Activated T-helper 1 cell treated with anti-CD3 and anti-CD28 coated beads, Interleukin-12 subunit alpha, Interleukin-12 subunit beta, Interleukin-2, Interleukin-4 antibody, amounts not matched to agents 30 ng/mL and 10 ng/mL and 1 ng/mL, durations not matched to agents 14 hours and 24 hours and 36 hours (primary cell): ENCODE measurements around the gene RSU1. TPM values are rescaled to one million over a fixed set of nuclear protein-coding genes. Genes with fewer than 3 reads are reported as not detected.
A peak's percentile ranks its signal among the peaks of the same experiment; 100 is the strongest.

Experiments used
- DNase-seq: peaks from one replicate; pipeline ENCODE4 v3.0.0; 2021; ENCODE audit warnings: low spot score
- H3K27ac Mint-ChIP-seq: one replicate; pipeline ENCODE4 v1.8.0; 2021; ENCODE audit warnings: mild to moderate bottlenecking, mixed read lengths
- H3K27me3 Mint-ChIP-seq: one replicate; pipeline ENCODE4 v1.8.0; 2022; ENCODE audit warnings: mild to moderate bottlenecking, moderate library complexity, mixed read lengths; ENCODE audit not compliant: insufficient read depth
- H3K36me3 Mint-ChIP-seq: one replicate; pipeline ENCODE4 v1.8.0; 2021; ENCODE audit warnings: low read depth, mixed read lengths
- H3K4me1 Mint-ChIP-seq: one replicate; pipeline ENCODE4 v1.8.0; 2021; ENCODE audit warnings: low read depth, mixed read lengths
- H3K4me3 Mint-ChIP-seq: one replicate; pipeline ENCODE4 v1.8.0; 2021; ENCODE audit warnings: mild to moderate bottlenecking, moderate library complexity, mixed read lengths
- H3K9me3 Mint-ChIP-seq: one replicate; pipeline ENCODE4 v1.8.0; 2021; ENCODE audit warnings: mixed read lengths
- intact Hi-C: fragments of 100-400 bp; cut with micrococcal nuclease; formaldehyde crosslinking; loops from one replicate; pipeline ENCODE4 v1.15.1; 2024
- total RNA-seq: library from RNA; stranded (reverse); gene quantifications from 2 replicates; pipeline ENCODE4 v1.2.3, GENCODE V29; 2022

Gene RSU1
- 46.9 and 47.5 TPM in 2 replicates for total RNA-seq

DNA sequence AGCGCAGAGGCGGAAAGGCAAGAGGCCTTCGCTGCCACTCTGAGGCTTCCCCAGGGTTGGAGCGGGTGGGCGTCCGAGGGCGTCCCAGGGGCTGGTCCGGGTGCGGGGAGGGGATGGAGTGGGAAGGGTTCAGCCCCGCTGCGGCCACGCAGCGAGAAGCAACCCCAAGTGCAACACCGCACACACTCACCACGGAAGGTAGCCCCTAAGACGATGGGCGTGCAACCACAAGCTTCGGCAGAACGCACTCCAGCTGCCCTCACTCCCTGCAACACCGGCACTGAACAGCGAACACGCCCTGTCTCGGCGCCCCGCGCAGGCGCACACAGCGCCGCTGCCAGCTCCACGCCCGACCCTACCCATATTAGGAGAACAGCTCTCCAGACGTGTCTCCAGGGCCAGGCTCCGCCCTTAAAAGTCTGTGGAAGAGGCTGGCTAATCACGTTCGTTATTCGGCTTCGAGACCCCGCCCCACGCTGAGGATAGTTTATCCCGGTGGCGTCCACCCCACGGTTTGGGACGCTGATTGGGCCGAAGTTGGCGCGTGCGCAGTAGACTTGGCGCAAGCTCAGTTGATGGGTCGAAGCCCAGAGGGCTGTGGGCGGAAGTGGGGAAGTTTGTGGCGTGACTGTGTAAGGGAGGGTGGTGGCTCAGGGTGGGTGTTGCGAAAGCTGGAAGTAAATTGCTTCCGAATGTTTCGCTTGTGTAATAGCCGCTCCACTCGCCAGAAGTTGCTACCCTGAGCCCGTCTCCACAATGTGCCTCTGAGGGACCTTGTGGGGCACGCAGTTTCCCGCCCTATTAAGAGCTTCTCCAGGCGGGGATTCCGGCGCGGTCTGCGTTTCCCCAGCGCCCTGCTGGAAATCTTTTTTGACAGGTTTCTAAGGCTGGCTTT, at the start of gene RSU1:
Gene RSU1, minus strand, starts transcription at position 300 of the 895 bp plus-strand sequence. CDS start 343 bp downstream, outside the sequence.
- Mint-ChIP-seq H3K27me3 (peaks cover 10% of the 10 kb centered on the region), H3K4me1 (peaks cover 42% of the 10 kb centered on the region), H3K4me3 (peak within 1 kb of the TSS; percentile 93), H3K27ac (peak within 1 kb of the TSS; percentile 91), H3K9me3 (peaks cover 14% of the 10 kb centered on the region), H3K36me3 (peaks cover 13% of the 10 kb centered on the region)
- intact Hi-C loops, result loop anchor here (1.0 to 2.0 kb wide), 13 partner anchors 30 to 1842 kb away; partner anchors contain the start of genes ARL5B, MINDY3, NMT2 and STAM
- peak; percentile 100 for DNase-seq

DNA sequence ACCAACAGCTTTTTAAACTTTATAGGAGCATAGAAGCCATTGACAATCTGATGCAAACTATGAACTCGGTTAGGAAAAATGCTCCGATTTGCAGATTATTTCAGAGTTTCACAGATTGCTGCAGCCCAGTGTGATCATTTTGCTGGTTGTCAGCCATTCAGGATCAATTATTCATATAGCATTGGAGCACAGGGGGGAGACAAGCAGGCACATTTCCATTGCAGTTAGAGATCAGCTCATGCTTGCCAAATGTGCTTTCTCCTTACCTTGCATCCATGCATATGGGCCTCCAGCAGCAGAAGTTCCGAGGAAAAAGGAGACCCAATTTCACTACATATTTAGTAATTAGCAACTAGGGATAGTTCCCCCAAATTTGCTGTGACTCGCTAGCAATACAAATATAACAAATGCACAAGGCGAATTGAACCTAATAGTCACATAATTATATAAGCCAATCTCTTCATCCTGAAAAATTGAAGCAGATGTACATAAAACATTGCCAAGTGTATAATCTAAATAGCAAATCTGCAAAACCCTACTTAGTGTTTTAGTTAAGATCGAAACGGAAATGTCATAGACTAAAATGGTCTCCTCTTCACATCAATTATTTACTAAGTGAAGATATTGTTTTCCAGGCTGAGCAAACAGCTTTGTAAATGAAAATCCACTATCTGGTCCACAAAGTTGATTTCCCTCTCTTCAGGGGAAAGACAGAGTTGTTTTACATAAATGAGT, 49.5 kb upstream of the RSU1 start:
- H3K4me1 Mint-ChIP-seq, result no peaks in the 10 kb centered on the region
- intact Hi-C loops, result no loop called here
- no peak overlapping the region for H3K4me3 Mint-ChIP-seq
- H3K36me3 Mint-ChIP-seq, result no peaks in the 10 kb centered on the region
- no peaks in the 10 kb centered on the region for H3K9me3 Mint-ChIP-seq
- H3K27me3 Mint-ChIP-seq, result peaks cover 20% of the 10 kb centered on the region
- no peak for DNase-seq
- H3K27ac Mint-ChIP-seq, result no peak overlapping the region

DNA sequence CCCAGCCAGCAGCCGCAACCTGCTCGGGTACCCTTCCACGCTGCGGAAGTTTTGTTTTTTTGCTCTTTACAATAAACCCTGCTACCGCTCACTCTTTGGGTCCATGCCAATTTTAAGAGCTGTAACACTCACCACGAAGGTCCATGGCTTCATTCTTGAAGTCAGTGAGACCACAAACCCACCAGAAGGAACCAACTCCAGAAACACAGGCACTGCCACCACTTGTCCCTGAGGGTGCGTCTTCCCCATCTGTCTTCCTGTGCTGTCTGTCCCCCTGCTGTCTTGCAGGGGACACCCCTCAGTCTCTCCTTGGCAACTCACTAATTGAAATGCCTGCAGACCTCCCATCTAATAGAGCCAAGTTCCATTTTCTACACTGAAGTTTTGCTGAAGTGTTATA, 48.5 kb upstream of the RSU1 start:
- Mint-ChIP-seq H3K4me1 (no peaks in the 10 kb centered on the region), H3K9me3 (no peaks in the 10 kb centered on the region), H3K36me3 (no peaks in the 10 kb centered on the region), H3K27me3 (peaks cover 20% of the 10 kb centered on the region), H3K4me3 (no peak overlapping the region), H3K27ac (no peak overlapping the region)
- DNase-seq, result no peak
- intact Hi-C loops, result no loop called here

DNA sequence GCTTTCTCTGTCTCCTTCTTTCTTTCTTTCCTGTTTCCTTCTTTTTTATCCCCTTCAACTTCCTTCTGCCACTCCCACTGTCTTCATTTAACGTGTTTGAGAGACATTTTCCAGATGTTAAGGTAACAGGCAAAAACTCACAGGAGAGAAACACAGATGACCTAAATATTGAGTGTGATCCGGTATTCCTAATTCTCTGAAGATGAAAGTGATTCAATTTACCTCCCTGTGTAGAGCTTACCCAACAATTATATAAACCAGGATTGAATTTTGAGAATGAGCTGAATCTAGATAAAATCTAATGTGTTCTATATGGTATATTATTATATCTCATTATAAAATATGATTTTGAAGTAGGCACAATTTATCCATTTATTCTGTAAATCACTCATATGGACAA, 46.5 kb upstream of the RSU1 start:
- intact Hi-C loops, result no loop called here
- no peaks in the 10 kb centered on the region for H3K4me1 Mint-ChIP-seq
- H3K27me3 Mint-ChIP-seq, result peaks cover 14% of the 10 kb centered on the region
- no peak for DNase-seq
- H3K4me3 Mint-ChIP-seq, result no peak overlapping the region
- no peaks in the 10 kb centered on the region for H3K36me3 Mint-ChIP-seq
- no peaks in the 10 kb centered on the region for H3K9me3 Mint-ChIP-seq
- no peak overlapping the region for H3K27ac Mint-ChIP-seq

DNA sequence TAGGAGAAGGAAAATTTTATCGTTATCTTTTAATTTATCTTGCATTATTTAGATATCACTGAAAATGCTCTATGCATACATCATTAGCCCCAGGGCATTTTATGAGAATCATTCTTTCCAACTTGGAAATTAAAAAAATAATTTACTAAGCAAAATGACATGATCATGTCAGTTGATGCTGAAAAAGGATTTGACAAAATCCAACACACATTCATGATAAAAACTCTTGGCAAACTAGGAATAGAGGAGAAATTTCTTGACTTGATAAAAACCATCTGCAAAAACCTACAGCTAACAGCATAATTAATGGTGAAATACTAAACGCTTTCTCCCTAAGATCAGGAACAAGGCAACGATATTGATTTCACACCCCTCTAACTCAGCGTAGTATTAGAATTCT, 40.2 kb upstream of the RSU1 start:
- no peaks in the 10 kb centered on the region for H3K36me3 Mint-ChIP-seq
- no peak overlapping the region for H3K4me3 Mint-ChIP-seq
- H3K27ac Mint-ChIP-seq, result no peak overlapping the region
- no peaks in the 10 kb centered on the region for H3K4me1 Mint-ChIP-seq
- DNase-seq, result no peak
- no peaks in the 10 kb centered on the region for H3K9me3 Mint-ChIP-seq
- no peaks in the 10 kb centered on the region for H3K27me3 Mint-ChIP-seq
- intact Hi-C loops, result no loop called here

DNA sequence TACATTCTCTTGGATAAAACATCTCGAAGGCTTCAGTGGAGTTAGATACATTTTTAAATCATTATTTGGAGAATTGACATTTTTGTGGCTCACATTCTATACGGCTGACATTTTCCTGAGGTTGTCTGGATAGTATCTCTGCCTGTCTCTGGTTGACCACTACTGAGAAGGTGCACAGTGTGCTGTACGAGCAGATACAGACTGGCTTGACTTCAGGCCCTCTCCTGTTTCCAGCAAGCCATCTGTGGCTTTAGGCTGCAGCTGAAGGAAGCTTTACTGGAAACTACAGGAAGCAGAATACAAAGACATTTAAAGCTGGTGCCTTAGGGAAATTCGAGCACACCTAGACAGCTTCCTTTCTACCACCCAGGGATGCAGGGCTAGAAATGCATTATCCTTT, 39.3 kb upstream of the RSU1 start:
- Mint-ChIP-seq H3K9me3 (no peaks in the 10 kb centered on the region), H3K27me3 (no peaks in the 10 kb centered on the region), H3K4me1 (no peaks in the 10 kb centered on the region), H3K4me3 (no peak overlapping the region), H3K27ac (no peak overlapping the region), H3K36me3 (no peaks in the 10 kb centered on the region)
- no peak for DNase-seq
- intact Hi-C loops, result no loop called here

DNA sequence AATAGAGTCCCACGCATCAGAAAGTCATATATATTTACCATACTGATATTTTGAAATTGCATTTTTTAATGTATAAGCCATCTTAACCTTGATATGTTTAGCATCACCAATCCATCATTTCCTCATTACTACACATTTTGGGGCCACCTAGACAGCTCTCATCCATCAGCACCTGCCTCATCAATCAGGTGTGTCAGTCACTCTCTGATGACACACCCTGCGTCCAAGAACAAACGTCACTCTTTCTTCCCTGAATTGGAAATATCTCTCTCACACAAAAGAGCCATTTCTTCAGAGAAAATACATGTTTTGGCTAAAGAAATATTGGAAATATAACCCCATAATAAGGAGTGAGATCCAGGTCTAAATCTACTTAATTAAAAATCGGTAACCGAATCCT, 38.9 kb upstream of the RSU1 start:
- Mint-ChIP-seq H3K9me3 (no peaks in the 10 kb centered on the region), H3K4me1 (no peaks in the 10 kb centered on the region), H3K27ac (no peak overlapping the region), H3K4me3 (no peak overlapping the region), H3K27me3 (no peaks in the 10 kb centered on the region), H3K36me3 (no peaks in the 10 kb centered on the region)
- no peak for DNase-seq
- intact Hi-C loops, result no loop called here

DNA sequence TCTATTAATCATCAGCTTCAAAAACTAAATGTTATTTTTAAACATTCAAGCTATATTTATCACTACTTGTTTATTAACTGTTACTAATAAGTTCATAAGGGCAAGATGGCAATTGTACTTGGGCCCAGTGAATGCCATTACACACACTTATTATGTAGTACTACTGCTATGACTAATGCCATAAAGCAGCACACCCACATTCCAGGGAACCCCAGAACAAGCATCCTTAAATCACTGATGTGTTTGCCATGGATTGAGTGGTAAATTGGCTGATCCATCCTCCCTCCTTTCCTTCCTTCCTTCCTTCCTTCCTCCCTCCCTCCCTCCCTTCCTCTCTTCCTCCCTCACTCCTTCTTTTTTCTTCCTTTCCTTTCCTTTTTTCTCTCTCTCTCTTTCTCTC, 37.4 kb upstream of the RSU1 start:
- intact Hi-C loops, result no loop called here
- no peaks in the 10 kb centered on the region for H3K9me3 Mint-ChIP-seq
- H3K4me1 Mint-ChIP-seq, result no peaks in the 10 kb centered on the region
- H3K4me3 Mint-ChIP-seq, result no peak overlapping the region
- no peak overlapping the region for H3K27ac Mint-ChIP-seq
- DNase-seq, result no peak
- peaks cover 3% of the 10 kb centered on the region for H3K27me3 Mint-ChIP-seq
- no peaks in the 10 kb centered on the region for H3K36me3 Mint-ChIP-seq

DNA sequence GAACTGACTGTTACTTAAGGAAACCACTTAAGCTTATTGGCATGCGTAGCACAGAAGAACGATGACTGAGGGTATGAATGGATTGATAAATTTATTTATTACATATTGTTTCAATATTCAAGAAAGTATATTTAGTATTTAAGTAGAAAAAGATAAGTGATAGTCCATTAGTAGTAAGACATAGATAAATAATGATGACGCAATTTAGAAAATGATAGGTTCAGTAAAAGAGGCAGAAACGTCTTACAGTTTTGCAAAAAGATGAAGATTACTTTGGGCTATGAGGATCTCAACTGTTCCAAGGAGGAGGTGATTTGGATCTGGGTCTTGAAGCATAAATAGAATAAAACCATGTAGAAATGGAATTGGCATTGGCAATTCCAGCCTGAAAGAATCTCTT, 36.6 kb upstream of the RSU1 start:
- Mint-ChIP-seq H3K27me3 (peaks cover 6% of the 10 kb centered on the region), H3K4me1 (no peaks in the 10 kb centered on the region), H3K4me3 (no peak overlapping the region), H3K36me3 (no peaks in the 10 kb centered on the region), H3K9me3 (no peaks in the 10 kb centered on the region), H3K27ac (no peak overlapping the region)
- DNase-seq, result no peak
- intact Hi-C loops, result no loop called here

DNA sequence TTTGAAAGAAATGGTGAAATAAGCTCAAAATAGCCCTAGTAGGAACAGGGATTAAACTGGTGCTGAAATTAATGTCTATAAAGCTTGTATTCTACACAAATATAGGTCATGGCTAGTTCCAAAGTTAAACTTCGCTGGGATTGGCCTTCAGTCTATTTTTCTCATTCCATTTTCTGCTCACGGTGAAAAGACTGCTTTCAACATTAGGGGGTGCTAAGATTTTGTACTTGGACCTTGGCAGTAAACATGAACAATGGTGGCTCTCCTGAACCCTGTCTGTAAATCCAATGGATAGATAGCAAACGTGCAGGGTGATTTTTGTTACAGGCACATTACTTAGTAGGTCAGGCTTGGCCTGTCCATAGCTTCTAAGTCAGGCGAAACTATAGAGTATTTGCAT, 36.0 kb upstream of the RSU1 start:
- H3K4me1 Mint-ChIP-seq, result no peaks in the 10 kb centered on the region
- peaks cover 8% of the 10 kb centered on the region for H3K27me3 Mint-ChIP-seq
- H3K9me3 Mint-ChIP-seq, result no peaks in the 10 kb centered on the region
- DNase-seq, result no peak
- H3K36me3 Mint-ChIP-seq, result no peaks in the 10 kb centered on the region
- intact Hi-C loops, result no loop called here
- no peak overlapping the region for H3K4me3 Mint-ChIP-seq
- H3K27ac Mint-ChIP-seq, result no peak overlapping the region

DNA sequence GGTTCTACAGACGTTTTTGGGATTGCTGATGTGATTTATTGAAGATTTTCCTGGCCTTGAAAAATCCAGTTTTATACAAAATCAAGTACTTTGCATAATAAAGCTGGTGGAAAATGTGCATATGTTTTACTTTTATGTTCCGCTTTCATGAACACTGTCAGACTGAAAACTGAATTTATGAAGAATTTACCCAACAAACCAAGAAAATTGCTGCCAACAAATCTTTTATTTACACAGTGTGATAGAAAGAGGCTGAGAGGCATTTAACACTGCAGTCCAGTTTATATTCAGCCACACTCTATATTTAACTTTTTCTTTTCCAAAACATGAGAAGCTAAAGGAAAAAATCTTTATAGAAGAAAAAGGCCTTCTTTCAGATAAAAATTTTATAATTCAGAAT, 35.4 kb upstream of the RSU1 start:
- Mint-ChIP-seq H3K9me3 (no peaks in the 10 kb centered on the region), H3K4me3 (no peak overlapping the region), H3K27ac (no peak overlapping the region), H3K36me3 (no peaks in the 10 kb centered on the region), H3K4me1 (no peaks in the 10 kb centered on the region), H3K27me3 (peaks cover 8% of the 10 kb centered on the region)
- intact Hi-C loops, result no loop called here
- no peak for DNase-seq

DNA sequence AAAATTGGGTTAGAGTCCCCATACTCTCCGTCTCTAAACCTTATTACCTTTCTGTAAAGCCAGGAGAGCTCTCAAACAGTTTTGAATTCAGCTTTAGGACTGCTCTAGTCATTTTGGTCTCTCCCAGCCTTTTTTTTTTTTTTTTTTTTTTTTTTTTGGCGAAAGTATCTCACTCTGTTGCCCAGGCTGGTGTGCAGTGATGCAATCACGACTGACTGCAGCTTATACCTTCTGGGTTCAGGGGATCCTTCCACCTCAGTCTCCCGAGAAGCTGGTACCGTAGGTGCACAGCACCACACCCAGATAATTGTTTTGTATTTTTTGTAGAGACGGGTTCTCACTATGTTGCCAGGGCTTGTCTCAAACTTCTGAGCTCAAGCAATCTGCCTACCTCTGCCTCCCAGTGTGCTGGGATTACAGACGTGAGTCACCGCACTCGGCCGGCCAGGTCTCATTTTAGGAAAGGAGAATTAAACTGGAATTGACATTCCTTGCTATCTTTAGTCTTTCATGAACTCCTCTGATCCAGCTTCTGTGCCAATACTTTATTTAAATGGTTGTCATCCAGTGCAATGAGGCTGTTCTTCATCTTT, 31.4 kb upstream of the RSU1 start:
- H3K27ac Mint-ChIP-seq, result no peak overlapping the region
- no peaks in the 10 kb centered on the region for H3K4me1 Mint-ChIP-seq
- no peak for DNase-seq
- intact Hi-C loops, result loop anchor here (10.0 kb wide), 1 partner anchor 326 kb away; no protein-coding TSS in a partner anchor
- H3K27me3 Mint-ChIP-seq, result peaks cover 10% of the 10 kb centered on the region
- no peaks in the 10 kb centered on the region for H3K9me3 Mint-ChIP-seq
- H3K4me3 Mint-ChIP-seq, result no peak overlapping the region
- no peaks in the 10 kb centered on the region for H3K36me3 Mint-ChIP-seq

DNA sequence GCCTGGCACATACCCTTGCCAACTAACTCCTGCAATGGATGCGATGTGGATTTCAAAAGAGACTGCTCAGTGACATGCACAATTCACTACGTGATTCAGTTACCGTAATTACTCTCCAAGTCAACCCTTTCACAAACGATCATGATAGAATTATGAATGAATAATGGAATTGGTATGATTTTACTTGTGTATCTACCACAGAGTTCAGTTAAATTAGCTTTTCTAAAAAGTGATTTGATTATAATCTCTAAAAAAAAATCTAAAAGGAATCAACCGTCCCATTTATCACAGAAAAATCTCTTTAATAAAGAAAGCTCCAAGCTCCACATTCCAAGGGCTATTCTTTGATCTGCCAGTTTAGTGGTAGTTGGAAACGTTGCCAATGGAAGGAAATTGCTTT, 30.4 kb upstream of the RSU1 start:
- Mint-ChIP-seq H3K4me3 (no peak overlapping the region), H3K27me3 (peaks cover 10% of the 10 kb centered on the region), H3K9me3 (no peaks in the 10 kb centered on the region), H3K4me1 (no peaks in the 10 kb centered on the region), H3K27ac (no peak overlapping the region), H3K36me3 (no peaks in the 10 kb centered on the region)
- intact Hi-C loops, result loop anchor here (10.0 kb wide), 1 partner anchor 327 kb away; no protein-coding TSS in a partner anchor
- no peak for DNase-seq
